Endothelial cell of umbilical vein (primary cell): ENCODE data around the gene MAML3.

Source experiments
- FOS ChIP-seq: IDR thresholded peaks from 2 replicates; pipeline ENCODE4 v1.6.1; 2011; ENCODE audit warnings: mild to moderate bottlenecking, low read length, moderate library complexity, borderline replicate concordance; ENCODE audit not compliant: insufficient read depth
- MYC ChIP-seq: IDR thresholded peaks from one replicate; pipeline ENCODE4 v1.6.1; 2011; ENCODE audit warnings: mild to moderate bottlenecking, low read depth, low read length
- POLR2A ChIP-seq: IDR thresholded peaks from 2 replicates; pipeline ENCODE4 v1.6.1; 2012; ENCODE audit warnings: low read depth, mild to moderate bottlenecking, control low read depth, low read length
- POLR2AphosphoS5 ChIP-seq: IDR thresholded peaks from 2 replicates; pipeline ENCODE4 v1.6.1; 2012; ENCODE audit warnings: low read depth, mild to moderate bottlenecking, control low read depth, low read length, moderate library complexity; ENCODE audit not compliant: insufficient read depth
- TF ChIP-seq, protein P1 (sequence below), 2 donors: IDR thresholded peaks; 1 replicate in 1 of 2; 2 replicates in 1 of 2; pipeline ENCODE4 v1.5.1; 2011; ENCODE audit warnings: low read length in 2 of 2, mild to moderate bottlenecking in 2 of 2, moderate library complexity in 2 of 2, control low read depth in 1 of 2, inconsistent platforms in 1 of 2, low read depth in 1 of 2; ENCODE audit not compliant: insufficient read depth in 1 of 2; ENCODE audit errors: extremely low read depth in 1 of 2
- TF ChIP-seq, protein P2 (sequence below): IDR thresholded peaks from 2 replicates; pipeline ENCODE4 v1.6.1; 2011; ENCODE audit not compliant: insufficient read depth, insufficient read length

DNA sequence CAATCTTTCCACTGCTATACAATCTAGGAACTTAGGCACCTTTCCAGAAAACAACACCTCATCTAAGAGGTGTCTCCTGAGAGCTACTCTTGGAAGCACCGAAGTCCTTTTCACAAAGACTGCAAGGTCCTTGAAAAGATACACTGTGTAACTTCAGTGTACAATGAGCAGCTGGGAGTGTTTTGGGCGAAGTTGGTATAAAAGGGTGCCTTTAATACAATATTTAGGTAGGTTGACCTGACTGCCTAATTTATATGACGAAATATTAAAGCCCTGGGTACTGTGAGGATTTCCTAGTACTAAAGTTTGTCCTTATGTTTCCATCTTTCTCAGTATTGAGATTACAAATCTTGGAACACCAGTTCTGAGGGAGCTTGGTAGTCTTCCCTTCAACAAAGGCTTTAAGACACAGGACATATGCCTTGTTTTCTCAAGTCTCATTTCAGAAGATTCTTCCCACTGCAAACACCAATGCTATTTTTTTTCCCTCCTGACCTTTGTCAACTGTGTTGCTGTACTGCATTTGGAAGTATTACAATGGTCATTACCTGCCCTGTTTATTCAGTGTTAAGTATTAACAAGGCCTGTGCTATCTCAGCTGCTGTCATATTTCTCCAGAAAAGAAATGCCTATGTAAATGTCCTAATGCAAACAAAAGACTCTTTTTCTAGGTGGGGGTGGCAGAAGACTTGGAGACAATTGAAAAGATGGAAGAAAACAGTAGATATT, 134.2 kb downstream of the MAML3 start:
- TF ChIP-seq, protein P1, sequence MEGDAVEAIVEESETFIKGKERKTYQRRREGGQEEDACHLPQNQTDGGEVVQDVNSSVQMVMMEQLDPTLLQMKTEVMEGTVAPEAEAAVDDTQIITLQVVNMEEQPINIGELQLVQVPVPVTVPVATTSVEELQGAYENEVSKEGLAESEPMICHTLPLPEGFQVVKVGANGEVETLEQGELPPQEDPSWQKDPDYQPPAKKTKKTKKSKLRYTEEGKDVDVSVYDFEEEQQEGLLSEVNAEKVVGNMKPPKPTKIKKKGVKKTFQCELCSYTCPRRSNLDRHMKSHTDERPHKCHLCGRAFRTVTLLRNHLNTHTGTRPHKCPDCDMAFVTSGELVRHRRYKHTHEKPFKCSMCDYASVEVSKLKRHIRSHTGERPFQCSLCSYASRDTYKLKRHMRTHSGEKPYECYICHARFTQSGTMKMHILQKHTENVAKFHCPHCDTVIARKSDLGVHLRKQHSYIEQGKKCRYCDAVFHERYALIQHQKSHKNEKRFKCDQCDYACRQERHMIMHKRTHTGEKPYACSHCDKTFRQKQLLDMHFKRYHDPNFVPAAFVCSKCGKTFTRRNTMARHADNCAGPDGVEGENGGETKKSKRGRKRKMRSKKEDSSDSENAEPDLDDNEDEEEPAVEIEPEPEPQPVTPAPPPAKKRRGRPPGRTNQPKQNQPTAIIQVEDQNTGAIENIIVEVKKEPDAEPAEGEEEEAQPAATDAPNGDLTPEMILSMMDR (IDR thresholded peaks at IDR 0.05; ENCODE audit: extremely low read depth in 1 of 2, insufficient read depth in 1 of 2, low read depth in 1 of 2, low read length in 2 of 2) = no peak
- TF ChIP-seq FOS (no peak), POLR2AphosphoS5 (no peak), MYC (no peak), POLR2A (no peak)
- TF ChIP-seq, protein P2, sequence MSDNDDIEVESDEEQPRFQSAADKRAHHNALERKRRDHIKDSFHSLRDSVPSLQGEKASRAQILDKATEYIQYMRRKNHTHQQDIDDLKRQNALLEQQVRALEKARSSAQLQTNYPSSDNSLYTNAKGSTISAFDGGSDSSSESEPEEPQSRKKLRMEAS = no peak
